Right lobe of liver (tissue), 6 donors: Measurements from ENCODE around the gene DHODH. TPM values are rescaled to one million over a fixed set of nuclear protein-coding genes. Genes with fewer than 3 reads are reported as not detected.
A peak's percentile ranks its signal among the peaks of the same experiment; 100 is the strongest.

Experiments
- ATAC-seq, 4 donors: fragments of 200-7000 bp; cut with Tn5 transposase; one replicate each; pipeline ENCODE4 v1.9.1; 2020; ENCODE audit warnings: mild to moderate bottlenecking in 4 of 4, moderate library complexity in 4 of 4
- DNase-seq, 3 donors: peaks; one replicate each; pipeline ENCODE4 v3.0.0-alpha.2; 2020
- H3K27ac ChIP-seq, 3 donors: fragments of 200-600 bp; one replicate each; pipeline ENCODE4 v1.8.0; 2022
- H3K27me3 ChIP-seq, 2 donors: fragments of 200-600 bp; one replicate each; pipeline ENCODE4 v1.8.0; 2022
- H3K36me3 ChIP-seq, 4 donors: fragments of 200-600 bp; sonication (generic) in 1 of 4; one replicate each; pipeline versions ENCODE4 v1.5.1 to v1.8.0; 2017 to 2022; ENCODE audit warnings: control low read depth in 1 of 4
- H3K4me1 ChIP-seq, 4 donors: fragments of 200-600 bp; sonication (generic) in 1 of 4; one replicate each; pipeline versions ENCODE4 v1.5.1 to v1.8.0; 2017 to 2022; ENCODE audit warnings: control low read depth in 1 of 4
- H3K4me3 ChIP-seq, 3 donors: fragments of 200-600 bp; one replicate each; pipeline ENCODE4 v1.8.0; 2022
- H3K9me3 ChIP-seq, 4 donors: fragments of 200-600 bp; sonication (generic) in 1 of 4; one replicate each; pipeline versions ENCODE4 v1.5.1 to v1.8.0; 2017 to 2022; ENCODE audit warnings: control low read depth in 1 of 4
- CTCF ChIP-seq, 4 donors: fragments of 200-600 bp in 3 of 4; fragments of 450-650 bp in 1 of 4; IDR thresholded peaks; one replicate each; pipeline versions ENCODE4 v1.5.1 to v1.8.0; 2016 to 2022; ENCODE audit warnings: antibody characterized with exemption in 4 of 4, mild to moderate bottlenecking in 2 of 4
- POLR2A ChIP-seq: fragments of 450-650 bp; IDR thresholded peaks from one replicate; pipeline ENCODE4 v1.6.1; 2017; ENCODE audit warnings: antibody characterized with exemption, mild to moderate bottlenecking
- WGBS: methylation state at CpG from one replicate; pipeline ENCODE4 v1.1.6; 2018; ENCODE audit warnings: low coverage, low lambda C conversion rate; ENCODE audit not compliant: insufficient coverage; ENCODE audit errors: missing lambda C conversion rate; 5-methylcytosine and 5-hydroxymethylcytosine counted together
- intact Hi-C, 2 donors: fragments of 100-400 bp; cut with DNase I; formaldehyde crosslinking; loops; one replicate each; pipeline versions ENCODE4 v1.11.2 to v1.14.1; 2022
- total RNA-seq, 6 experiments: library from RNA; depleted of rRNA in 2 of 6; stranded (reverse); fragments of >200 nt in 2 of 6; fragmentation: NEBNext Ultra II Directional in 3 of 6; extraction: Animal tissue kit (Norgen Biotek cat#: 25700) in 3 of 6; gene quantifications; one replicate each; pipeline versions ENCODE4 v1.1.0 to v1.2.4, GENCODE V29; 2016 to 2023
- donor health status: DM: no; HTN: yes; CAD: no.
- donor health status: DM: no; HTN: no; CAD: no.
- donor health status: DM: no; HTN: no; CAD: no.
- donor health status: DM: no; HTN: yes; CAD: no.
- donor health status: DM: no; HTN: yes; CAD: no.

Gene DHODH
- total RNA-seq, 6 experiments from 2014 or later = 26.7 to 108 (median 74.6) TPM

GRCh38 chr16:72044825-72045359 lies 36.3 kb downstream of the DHODH start:
- WGBS = 43% methylated on average over 2 of the region's 2 CpGs
- peaks cover 0 to 60% (median 18%) of the 10 kb centered on the region in 4 donors for H3K4me1 ChIP-seq
- intact Hi-C loops = no loop called here
- H3K27ac ChIP-seq = peak overlapping the region; percentile 83 to 96 (median 94)
- DNase-seq (no peak), ATAC-seq (peak in 3 of 4 donors; percentile 7 to 39 (median 33))
- TF ChIP-seq CTCF (IDR thresholded peaks at IDR 0.05) (no peak), POLR2A (peak; percentile 47)
- H3K27me3 ChIP-seq = no peaks in the 10 kb centered on the region
- H3K9me3 ChIP-seq = no peaks in the 10 kb centered on the region
- H3K36me3 ChIP-seq = no peaks in the 10 kb centered on the region
- peak overlapping the region in 1 of 3 donors; percentile 15 for H3K4me3 ChIP-seq

- Histone ChIP-seq H3K4me1 (peaks cover 4 to 62% (median 26%) of the 10 kb centered on the region in 4 donors), H3K4me3 (no peak overlapping the region), H3K27ac (peak overlapping the region in 1 of 3 donors; percentile 90), H3K9me3 (no peaks in the 10 kb centered on the region), H3K27me3 (no peaks in the 10 kb centered on the region), H3K36me3 (no peaks in the 10 kb centered on the region)
- intact Hi-C loops = no loop called here
- no peak for ATAC-seq
- no peak for DNase-seq
- TF ChIP-seq POLR2A (no peak), CTCF (IDR thresholded peaks at IDR 0.05) (no peak)
These were observed 40.6 kb downstream of the DHODH start for GRCh38 chr16:72049110-72049509.

- TF ChIP-seq POLR2A (peak; percentile 66), CTCF (IDR thresholded peaks at IDR 0.05) (no peak)
- Histone ChIP-seq H3K4me1 (peaks cover 4 to 46% (median 18%) of the 10 kb centered on the region in 4 donors), H3K27ac (peak overlapping the region; percentile 71 to 92 (median 90)), H3K27me3 (no peaks in the 10 kb centered on the region), H3K9me3 (no peaks in the 10 kb centered on the region), H3K36me3 (peaks cover 0 to 11% (median 6%) of the 10 kb centered on the region in 4 donors), H3K4me3 (peak overlapping the region in 1 of 3 donors; percentile 8)
- peak; percentile 64 to 83 (median 72) for ATAC-seq
- 22% methylated on average over 4 of the region's 4 CpGs for WGBS
- intact Hi-C loops = no loop called here
- peak; percentile 42 to 81 (median 69) for DNase-seq
These were observed 42.4 kb downstream of the DHODH start for GRCh38 chr16:72050769-72051464.

- intact Hi-C loops = no loop called here
- no peaks in the 10 kb centered on the region for H3K27me3 ChIP-seq
- 20% methylated on average over 2 of the region's 2 CpGs for WGBS
These were observed 43.3 kb downstream of the DHODH start for GRCh38 chr16:72051818-72052217.

More at GRCh38 chr16:72051818-72052217, 43.3 kb downstream of the DHODH start:
- no peak for DNase-seq
- TF ChIP-seq POLR2A (no peak), CTCF (IDR thresholded peaks at IDR 0.05) (no peak)
- peaks cover 4 to 46% (median 17%) of the 10 kb centered on the region in 4 donors for H3K4me1 ChIP-seq
- H3K9me3 ChIP-seq = no peaks in the 10 kb centered on the region
- H3K36me3 ChIP-seq = peaks cover 0 to 14% (median 8%) of the 10 kb centered on the region in 4 donors
- peak overlapping the region; percentile 71 to 92 (median 90) for H3K27ac ChIP-seq
- peak overlapping the region in 1 of 3 donors; percentile 8 for H3K4me3 ChIP-seq
- ATAC-seq = peak; percentile 15 to 42 (median 34)
